ENCODE data around the gene PIEZO2. TPM values are rescaled to one million over a fixed set of nuclear protein-coding genes. Genes with fewer than 3 reads are reported as not detected.

The PIEZO2 gene
- total RNA-seq, 4 donors from 2014 or later = 0.68 to 2.2 (median 1.1) TPM

GRCh38 chr18:11108947-11109346 is 40.4 kb downstream of the PIEZO2 start:
- Histone ChIP-seq H3K9me3 (no peaks in the 10 kb centered on the region), H3K4me3 (no peak overlapping the region), H3K27ac (no peak overlapping the region), H3K27me3 (no peaks in the 10 kb centered on the region), H3K4me1 (no peaks in the 10 kb centered on the region), H3K36me3 (no peaks in the 10 kb centered on the region)
- 71% methylated on average over 3 of the region's 3 CpGs for WGBS
- TF ChIP-seq POLR2A (IDR thresholded peaks at IDR 0.05) = no peak
- no peak for TF ChIP-seq CTCF (IDR thresholded peaks at IDR 0.05)
- no peak for TF ChIP-seq EP300 (IDR thresholded peaks at IDR 0.05)
- no peak for TF ChIP-seq POLR2AphosphoS5 (IDR thresholded peaks at IDR 0.05)
- DNase-seq (ENCODE audit: low spot score in 2 of 2) = no peak

- Histone ChIP-seq H3K4me1 (no peaks in the 10 kb centered on the region), H3K4me3 (no peak overlapping the region), H3K27ac (no peak overlapping the region), H3K27me3 (no peaks in the 10 kb centered on the region), H3K9me3 (no peaks in the 10 kb centered on the region), H3K36me3 (no peaks in the 10 kb centered on the region)
- no peak for TF ChIP-seq POLR2A (IDR thresholded peaks at IDR 0.05)
- TF ChIP-seq POLR2AphosphoS5 (IDR thresholded peaks at IDR 0.05) = no peak
- TF ChIP-seq EP300 (IDR thresholded peaks at IDR 0.05) = no peak
- TF ChIP-seq CTCF (IDR thresholded peaks at IDR 0.05) = no peak
- DNase-seq (ENCODE audit: low spot score in 2 of 2) = no peak
- 86% methylated on average over 6 of the region's 6 CpGs for WGBS
Measured at GRCh38 chr18:11106894-11107293, 42.5 kb downstream of the PIEZO2 start.

GRCh38 chr18:11105463-11105862 is 43.9 kb downstream of the PIEZO2 start:
- TF ChIP-seq POLR2AphosphoS5 (IDR thresholded peaks at IDR 0.05) = no peak
- TF ChIP-seq POLR2A (IDR thresholded peaks at IDR 0.05) = no peak
- no peak for TF ChIP-seq CTCF (IDR thresholded peaks at IDR 0.05)
- no peak for TF ChIP-seq EP300 (IDR thresholded peaks at IDR 0.05)
- DNase-seq (ENCODE audit: low spot score in 2 of 2) = no peak
- H3K9me3 ChIP-seq = no peaks in the 10 kb centered on the region
- H3K4me3 ChIP-seq = no peak overlapping the region
- H3K27me3 ChIP-seq = no peaks in the 10 kb centered on the region
- no peak overlapping the region for H3K27ac ChIP-seq
- H3K36me3 ChIP-seq = no peaks in the 10 kb centered on the region
- no peaks in the 10 kb centered on the region for H3K4me1 ChIP-seq
- WGBS = 85% methylated on average over 6 of the region's 6 CpGs

GRCh38 chr18:11104307-11104706 is 45.1 kb downstream of the PIEZO2 start:
- no peak for TF ChIP-seq POLR2A (IDR thresholded peaks at IDR 0.05)
- no peak for TF ChIP-seq CTCF (IDR thresholded peaks at IDR 0.05)
- no peak for TF ChIP-seq EP300 (IDR thresholded peaks at IDR 0.05)
- no peak for TF ChIP-seq POLR2AphosphoS5 (IDR thresholded peaks at IDR 0.05)
- Histone ChIP-seq H3K27ac (no peak overlapping the region), H3K4me3 (no peak overlapping the region), H3K4me1 (no peaks in the 10 kb centered on the region), H3K36me3 (no peaks in the 10 kb centered on the region), H3K27me3 (no peaks in the 10 kb centered on the region), H3K9me3 (no peaks in the 10 kb centered on the region)
- DNase-seq (ENCODE audit: low spot score in 2 of 2) = no peak
- 59% methylated on average over 4 of the region's 5 CpGs for WGBS

GRCh38 chr18:11096839-11097750 is 52.3 kb downstream of the PIEZO2 start:
- Histone ChIP-seq H3K27me3 (no peaks in the 10 kb centered on the region), H3K4me3 (no peak overlapping the region), H3K27ac (no peak overlapping the region), H3K9me3 (no peaks in the 10 kb centered on the region), H3K4me1 (no peaks in the 10 kb centered on the region), H3K36me3 (no peaks in the 10 kb centered on the region)
- TF ChIP-seq POLR2AphosphoS5 (IDR thresholded peaks at IDR 0.05) = no peak
- TF ChIP-seq EP300 (IDR thresholded peaks at IDR 0.05) = no peak
- TF ChIP-seq POLR2A (IDR thresholded peaks at IDR 0.05) = no peak
- TF ChIP-seq CTCF (IDR thresholded peaks at IDR 0.05) = no peak
- WGBS = 50% methylated on average over 10 of the region's 10 CpGs
- no peak for DNase-seq (ENCODE audit: low spot score in 2 of 2)
